ENCODE measurements around the gene CRISPLD2.
A peak's percentile ranks its signal among the peaks of the same experiment; 100 is the strongest.

CRISPLD2 gene

GRCh38 chr16:84884596-84885341 lies 65.0 kb downstream of the CRISPLD2 start:
- DNase-seq (ENCODE audit: low spot score), result peak; percentile 46

- no peak for DNase-seq (ENCODE audit: low spot score)
Observed at GRCh38 chr16:84885342-84885910, 65.6 kb downstream of the CRISPLD2 start.

GRCh38 chr16:84886497-84887090 lies 66.8 kb downstream of the CRISPLD2 start:
- DNase-seq (ENCODE audit: low spot score), result no peak

GRCh38 chr16:84887207-84887606 lies 67.4 kb downstream of the CRISPLD2 start:
- DNase-seq (ENCODE audit: low spot score), result no peak

GRCh38 chr16:84888450-84888849 lies 68.7 kb downstream of the CRISPLD2 start:
- no peak for DNase-seq (ENCODE audit: low spot score)

- DNase-seq (ENCODE audit: low spot score), result no peak
Observed at GRCh38 chr16:84889066-84889465, 69.3 kb downstream of the CRISPLD2 start.

- DNase-seq (ENCODE audit: low spot score), result no peak
Observed at GRCh38 chr16:84890427-84890826, 70.6 kb downstream of the CRISPLD2 start.

- no peak for DNase-seq (ENCODE audit: low spot score)
Observed at GRCh38 chr16:84891149-84891795, 71.5 kb downstream of the CRISPLD2 start.

- DNase-seq (ENCODE audit: low spot score), result no peak
Observed at GRCh38 chr16:84892097-84892496, 72.3 kb downstream of the CRISPLD2 start.

- no peak for DNase-seq (ENCODE audit: low spot score)
Observed at GRCh38 chr16:84893467-84893848, 73.7 kb downstream of the CRISPLD2 start.

- peak; percentile 50 for DNase-seq (ENCODE audit: low spot score)
Observed at GRCh38 chr16:84893849-84894599, 74.2 kb downstream of the CRISPLD2 start.

GRCh38 chr16:84895016-84895415 lies 75.2 kb downstream of the CRISPLD2 start:
- no peak for DNase-seq (ENCODE audit: low spot score)

- DNase-seq (ENCODE audit: low spot score), result no peak
Observed at GRCh38 chr16:84896847-84897246, 77.1 kb downstream of the CRISPLD2 start.

GRCh38 chr16:84897911-84898377 lies 78.2 kb downstream of the CRISPLD2 start:
- DNase-seq (ENCODE audit: low spot score), result no peak

GRCh38 chr16:84898447-84898846 lies 78.7 kb downstream of the CRISPLD2 start:
- no peak for DNase-seq (ENCODE audit: low spot score)

GRCh38 chr16:84899414-84899813 lies 79.6 kb downstream of the CRISPLD2 start:
- no peak for DNase-seq (ENCODE audit: low spot score)

- no peak for DNase-seq (ENCODE audit: low spot score)
Observed at GRCh38 chr16:84905965-84906460, 86.2 kb downstream of the CRISPLD2 start.

- no peak for DNase-seq (ENCODE audit: low spot score)
Observed at GRCh38 chr16:84907051-84907450, 87.3 kb downstream of the CRISPLD2 start.

GRCh38 chr16:84907575-84907974 lies 87.8 kb downstream of the CRISPLD2 start:
- DNase-seq (ENCODE audit: low spot score), result no peak

GRCh38 chr16:84909476-84910085 lies 89.8 kb downstream of the CRISPLD2 start:
- no peak for DNase-seq (ENCODE audit: low spot score)

- no peak for DNase-seq (ENCODE audit: low spot score)
Observed at GRCh38 chr16:84911486-84912216, 91.9 kb downstream of the CRISPLD2 start.

All from SW480 (cell line).